ENCODE data around the gene KRT39. TPM values are rescaled to one million over a fixed set of nuclear protein-coding genes. Genes with fewer than 3 reads are reported as not detected.
"Not testable (repeated sequence)": the region's sequence is repeated elsewhere in the genome, so short reads cannot be mapped to it uniquely, and the experiment has no call there.

KRT39 gene
- total RNA-seq, 2 donors from 2014 or later = not detected

DNA sequence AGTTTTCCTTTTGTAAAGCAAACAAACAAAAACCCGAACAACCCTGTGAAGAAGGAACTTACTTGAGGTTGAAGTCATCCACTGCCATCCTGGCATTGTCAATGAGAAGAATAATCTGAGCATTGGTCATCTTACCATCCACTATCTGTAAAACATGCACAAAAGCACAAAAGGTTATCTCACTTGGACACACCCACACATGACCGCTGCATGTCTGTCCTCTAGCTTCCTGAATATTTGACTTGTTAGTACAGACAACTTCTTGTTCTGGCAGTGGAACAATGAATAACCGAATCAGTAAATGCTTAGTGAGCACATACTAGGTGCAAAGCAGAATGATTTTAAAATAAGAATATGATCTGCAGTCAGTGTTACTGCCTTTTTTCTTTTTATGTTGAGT, 35.4 kb downstream of the KRT39 start:
- intact Hi-C loops (cut with DNase I) = no loop called here
- H3K4me3 ChIP-seq = no peak overlapping the region
- H3K27me3 ChIP-seq = no peaks in the 10 kb centered on the region
- 39 to 65% methylated on average over 3 of the region's 3 CpGs for WGBS, 2 donors
- TF ChIP-seq, protein P1, sequence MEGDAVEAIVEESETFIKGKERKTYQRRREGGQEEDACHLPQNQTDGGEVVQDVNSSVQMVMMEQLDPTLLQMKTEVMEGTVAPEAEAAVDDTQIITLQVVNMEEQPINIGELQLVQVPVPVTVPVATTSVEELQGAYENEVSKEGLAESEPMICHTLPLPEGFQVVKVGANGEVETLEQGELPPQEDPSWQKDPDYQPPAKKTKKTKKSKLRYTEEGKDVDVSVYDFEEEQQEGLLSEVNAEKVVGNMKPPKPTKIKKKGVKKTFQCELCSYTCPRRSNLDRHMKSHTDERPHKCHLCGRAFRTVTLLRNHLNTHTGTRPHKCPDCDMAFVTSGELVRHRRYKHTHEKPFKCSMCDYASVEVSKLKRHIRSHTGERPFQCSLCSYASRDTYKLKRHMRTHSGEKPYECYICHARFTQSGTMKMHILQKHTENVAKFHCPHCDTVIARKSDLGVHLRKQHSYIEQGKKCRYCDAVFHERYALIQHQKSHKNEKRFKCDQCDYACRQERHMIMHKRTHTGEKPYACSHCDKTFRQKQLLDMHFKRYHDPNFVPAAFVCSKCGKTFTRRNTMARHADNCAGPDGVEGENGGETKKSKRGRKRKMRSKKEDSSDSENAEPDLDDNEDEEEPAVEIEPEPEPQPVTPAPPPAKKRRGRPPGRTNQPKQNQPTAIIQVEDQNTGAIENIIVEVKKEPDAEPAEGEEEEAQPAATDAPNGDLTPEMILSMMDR (IDR thresholded peaks at IDR 0.05) = no peak
- no peak for TF ChIP-seq POLR2A (IDR thresholded peaks at IDR 0.05)
- H3K27ac ChIP-seq = no peak overlapping the region
- no peaks in the 10 kb centered on the region for H3K36me3 ChIP-seq (replicated peaks in 1 of 2; ENCODE audit: insufficient read depth in 1 of 2, low read depth in 2 of 2)
- no peaks in the 10 kb centered on the region for H3K9me3 ChIP-seq
- no peaks in the 10 kb centered on the region for H3K4me1 ChIP-seq
- DNase-seq = no peak
- no peak for ATAC-seq

- TF ChIP-seq POLR2A (IDR thresholded peaks at IDR 0.05) = no peak
- TF ChIP-seq, protein P1 (IDR thresholded peaks at IDR 0.05) = no peak
- intact Hi-C loops (cut with DNase I) = no loop called here
- H3K9me3 ChIP-seq = no peaks in the 10 kb centered on the region
- H3K27me3 ChIP-seq = no peaks in the 10 kb centered on the region
- 71 to 80% methylated on average over 8 of the region's 8 CpGs for WGBS, 2 donors
- H3K36me3 ChIP-seq (replicated peaks in 1 of 2; ENCODE audit: insufficient read depth in 1 of 2, low read depth in 2 of 2) = no peaks in the 10 kb centered on the region
- H3K27ac ChIP-seq = no peak overlapping the region
- H3K4me1 ChIP-seq = no peaks in the 10 kb centered on the region
- DNase-seq = no peak
- no peak for ATAC-seq
- H3K4me3 ChIP-seq = no peak overlapping the region
These were observed 40.4 kb downstream of the KRT39 start for GRCh38 chr17:40926341-40926740.

- no peaks in the 10 kb centered on the region for H3K27me3 ChIP-seq
- no peaks in the 10 kb centered on the region for H3K36me3 ChIP-seq (replicated peaks in 1 of 2; ENCODE audit: insufficient read depth in 1 of 2, low read depth in 2 of 2)
- no peak overlapping the region for H3K4me3 ChIP-seq
- no peaks in the 10 kb centered on the region for H3K4me1 ChIP-seq
- H3K9me3 ChIP-seq = no peaks in the 10 kb centered on the region
- 34 to 40% methylated on average over 2 of the region's 2 CpGs for WGBS, 2 donors
- intact Hi-C loops (cut with DNase I) = no loop called here
- no peak for TF ChIP-seq POLR2A (IDR thresholded peaks at IDR 0.05)
- TF ChIP-seq, protein P1 (IDR thresholded peaks at IDR 0.05) = no peak
- peak overlapping the region in 1 of 4 donors; percentile 6 for H3K27ac ChIP-seq
- peak; percentile 30 for ATAC-seq
- peak in 2 of 4 donors; percentile 11 to 55 for DNase-seq
These were observed 44.5 kb downstream of the KRT39 start for GRCh38 chr17:40922239-40922638.

- Histone ChIP-seq H3K9me3 (no peaks in the 10 kb centered on the region), H3K36me3 (replicated peaks in 1 of 2; ENCODE audit: insufficient read depth in 1 of 2, low read depth in 2 of 2) (no peaks in the 10 kb centered on the region), H3K4me3 (no peak overlapping the region), H3K4me1 (no peaks in the 10 kb centered on the region), H3K27me3 (no peaks in the 10 kb centered on the region), H3K27ac (no peak overlapping the region)
- DNase-seq = no peak
- WGBS, 2 donors = 63 to 79% methylated on average over 2 of the region's 2 CpGs
- intact Hi-C loops (cut with DNase I) = no loop called here
- TF ChIP-seq POLR2A (IDR thresholded peaks at IDR 0.05) = no peak
- TF ChIP-seq, protein P1 (IDR thresholded peaks at IDR 0.05) = no peak
- ATAC-seq = no peak
These were observed 45.7 kb downstream of the KRT39 start for GRCh38 chr17:40921026-40921425.

- intact Hi-C loops (cut with DNase I); H3K4me1 ChIP-seq: not testable (repeated sequence)
These were observed 49.6 kb downstream of the KRT39 start for GRCh38 chr17:40917116-40917515.

More at GRCh38 chr17:40917116-40917515, 49.6 kb downstream of the KRT39 start:
- not testable (repeated sequence) for H3K27ac ChIP-seq; H3K4me3 ChIP-seq; H3K27me3 ChIP-seq; H3K36me3 ChIP-seq (replicated peaks in 1 of 2; ENCODE audit: insufficient read depth in 1 of 2, low read depth in 2 of 2); ATAC-seq; DNase-seq; H3K9me3 ChIP-seq
- WGBS, 2 donors = 85% methylated on average over 2 of the region's 2 CpGs

All from body of pancreas (tissue), 4 donors.